H1 (cell line): Measurements from ENCODE around the gene PFDN4. TPM values are rescaled to one million over a fixed set of nuclear protein-coding genes. Genes with fewer than 3 reads are reported as not detected.

ENCODE experiments used
- CHD2 ChIP-seq: IDR thresholded peaks from 2 replicates; pipeline ENCODE4 v1.6.1; 2012; ENCODE audit warnings: low read length, improper control_type of control experiment
- CREB1 ChIP-seq: IDR thresholded peaks from 2 replicates; pipeline ENCODE4 v1.6.1; 2012; ENCODE audit warnings: inconsistent platforms
- FOSL1 ChIP-seq: IDR thresholded peaks from 2 replicates; pipeline ENCODE4 v1.6.1; 2011; ENCODE audit warnings: mild to moderate bottlenecking, low read depth, low read length, moderate library complexity; ENCODE audit not compliant: insufficient read depth
- GTF2F1 ChIP-seq: IDR thresholded peaks from 2 replicates; pipeline ENCODE4 v1.6.1; 2012; ENCODE audit warnings: low read depth, low read length, improper control_type of control experiment, borderline replicate concordance
- PHF8 ChIP-seq: fragments of 200-600 bp; sonication (generic); conservative IDR thresholded peaks from 2 replicates; pipeline ENCODE4 v1.7.1; 2012; ENCODE audit warnings: low read depth, mild to moderate bottlenecking, inconsistent platforms, low read length, moderate library complexity
- SUZ12 ChIP-seq: fragments of 200-600 bp; sonication (generic); IDR thresholded peaks from 2 replicates; pipeline ENCODE4 v1.6.1; 2012; ENCODE audit warnings: mild to moderate bottlenecking, inconsistent platforms, low read length, moderate library complexity, mixed read lengths
- TAF1 ChIP-seq: IDR thresholded peaks from 2 replicates; pipeline ENCODE4 v1.6.1; 2011; ENCODE audit warnings: mild to moderate bottlenecking, low read depth, low read length
- polyA plus RNA-seq, 7 experiments: library from polyadenylated mRNA; depleted of rRNA in 3 of 7; stranded (reverse) in 5 of 7; unstranded in 2 of 7; fragments of >200 nt in 5 of 7; fragments of 200-250 nt in 2 of 7; gene quantifications; 1 replicate in 5 of 7; 2 replicates in 1 of 7; 4 replicates in 1 of 7; pipeline versions ENCODE4 v1.2.1 to v1.2.3, GENCODE V29; 2011 to 2013; ENCODE audit warnings: missing spikeins in 2 of 7, mixed read lengths in 2 of 7
- total RNA-seq: library from RNA; stranded (reverse); fragmentation: NEBNext Ultra II Directional; extraction: Animal tissue kit (Norgen Biotek cat#: 25700); gene quantifications from 2 replicates; pipeline ENCODE4 v1.2.1, GENCODE V29; 2021

Gene PFDN4
- total and polyA plus RNA-seq, 2 of the 8 experiments (the other 6 are each of a cell fraction or from before 2014, with no cell fraction given): 41.9 to 96.8 TPM

- TF ChIP-seq FOSL1 (no peak), GTF2F1 (no peak), SUZ12 (no peak), CHD2 (no peak), CREB1 (no peak), TAF1 (no peak), PHF8 (no peak)
Observed at GRCh38 chr20:54190217-54190616, 17.7 kb upstream of the PFDN4 start (continued).
